Dedifferentiated amniotic fluid mesenchymal stem cell (primary cell): ENCODE results near the gene LRTM1.

Experiments used
- DNase-seq: peaks from one replicate; pipeline ENCODE4 v3.0.0-alpha.2; 2016; ENCODE audit errors: extremely low spot score

Gene LRTM1

GRCh38 chr3:54895613-54896012 lies 32.2 kb downstream of the LRTM1 start:
- no peak for DNase-seq

- no peak for DNase-seq
These were observed 35.7 kb downstream of the LRTM1 start for GRCh38 chr3:54892168-54892567.

GRCh38 chr3:54891540-54891897 lies 36.3 kb downstream of the LRTM1 start:
- DNase-seq: peak; percentile 97

GRCh38 chr3:54889731-54890130 lies 38.1 kb downstream of the LRTM1 start:
- DNase-seq: no peak

GRCh38 chr3:54888873-54889272 lies 39.0 kb downstream of the LRTM1 start:
- DNase-seq: no peak

- no peak for DNase-seq
These were observed 39.7 kb downstream of the LRTM1 start for GRCh38 chr3:54888162-54888561.

- DNase-seq: peak; percentile 98
These were observed 45.6 kb downstream of the LRTM1 start for GRCh38 chr3:54882129-54882833.

GRCh38 chr3:54878145-54878544 lies 49.7 kb downstream of the LRTM1 start:
- DNase-seq: peak; percentile 19

GRCh38 chr3:54877730-54878129 lies 50.1 kb downstream of the LRTM1 start:
- DNase-seq: peak; percentile 17

GRCh38 chr3:54876694-54877093 lies 51.2 kb downstream of the LRTM1 start:
- DNase-seq: no peak

GRCh38 chr3:54875596-54876268 lies 52.1 kb downstream of the LRTM1 start:
- DNase-seq: no peak

- DNase-seq: peak; percentile 49
These were observed 52.9 kb downstream of the LRTM1 start for GRCh38 chr3:54874816-54875556.

- no peak for DNase-seq
These were observed 54.5 kb downstream of the LRTM1 start for GRCh38 chr3:54873059-54874010.

GRCh38 chr3:54871867-54872266 lies 56.0 kb downstream of the LRTM1 start:
- DNase-seq: no peak

GRCh38 chr3:54870423-54870822 lies 57.4 kb downstream of the LRTM1 start:
- peak; percentile 87 for DNase-seq
